ENCODE results near the gene SPAG16.

DNA sequence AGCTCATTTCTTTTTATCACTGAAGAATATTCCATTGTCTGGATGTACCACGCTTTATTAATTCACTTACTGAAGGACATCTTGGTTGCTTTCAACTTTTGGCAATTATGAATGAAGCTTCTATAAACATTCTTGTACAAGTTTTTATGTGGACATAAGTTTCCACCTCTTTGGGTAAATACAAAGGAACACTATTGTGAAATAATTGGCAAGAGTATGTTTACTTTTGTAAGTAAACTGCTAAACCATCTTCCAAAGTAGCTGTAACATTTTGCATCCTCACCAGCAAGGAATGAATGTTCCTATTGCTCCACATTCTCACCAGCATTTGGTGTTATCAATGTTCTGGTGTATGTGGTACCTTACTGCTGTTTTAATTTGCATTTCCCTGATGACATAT, 1110.8 kb downstream of the SPAG16 start:
- no peak for TF ChIP-seq CTCF (IDR thresholded peaks at IDR 0.05; ENCODE audit: low read depth, low read length)
- no peak for TF ChIP-seq EZH2phosphoT487 (IDR thresholded peaks at IDR 0.05; ENCODE audit: low read depth)
